CD4-positive, alpha-beta T cell treated with Interleukin-6 for 4 hours (primary cell): ENCODE measurements around the gene SYT17.

ENCODE experiments used
- DNase-seq: peaks from one replicate; pipeline ENCODE4 v3.0.0-alpha.2; 2020; ENCODE audit warnings: mixed read lengths

Gene SYT17

GRCh38 chr16:19167710-19168370 is at the start of gene SYT17:
Gene SYT17, plus strand, starts transcription at chr16:19168240. Its CDS starts 407 bp downstream, at chr16:19168647.
- peak; percentile 2 for DNase-seq

- DNase-seq = no peak
These were observed 49.1 kb upstream of the SYT17 start for GRCh38 chr16:19118938-19119431.

- no peak for DNase-seq
These were observed 48.5 kb upstream of the SYT17 start for GRCh38 chr16:19119564-19119963.

DNA sequence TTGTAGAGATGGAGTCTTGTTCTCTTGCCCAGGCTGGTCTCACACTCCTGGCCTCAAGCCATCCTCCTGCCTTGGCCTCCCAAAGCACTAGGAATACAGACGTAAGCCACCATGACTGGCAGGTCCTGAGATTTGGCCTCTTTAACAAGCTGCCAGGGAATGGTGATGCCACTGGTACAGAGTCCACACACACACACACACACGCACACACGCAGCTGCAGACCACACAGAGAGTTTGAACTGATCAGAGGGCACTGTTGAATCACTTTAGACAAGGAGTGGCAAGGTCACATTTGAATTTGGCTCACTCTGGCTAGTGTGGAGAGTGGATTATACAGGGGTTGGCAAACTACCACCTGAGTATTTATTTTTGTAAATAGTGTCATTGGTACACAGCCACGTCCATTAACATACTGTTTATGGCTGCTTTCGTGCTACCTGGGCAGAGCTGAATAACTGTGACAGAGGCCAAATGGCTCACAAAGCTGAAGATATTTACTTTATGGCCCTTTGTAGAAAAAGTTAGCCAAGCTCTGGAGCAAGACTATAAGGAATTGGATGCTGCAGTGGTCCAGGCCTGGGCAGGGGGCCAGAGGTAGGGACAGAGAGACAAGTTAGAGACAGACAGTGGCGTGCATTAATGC is 44.4 kb upstream of the SYT17 start:
- no peak for DNase-seq

- DNase-seq = no peak
These were observed 41.7 kb upstream of the SYT17 start for GRCh38 chr16:19126300-19126699.

GRCh38 chr16:19127205-19127604 is 40.8 kb upstream of the SYT17 start:
- DNase-seq = no peak

- DNase-seq = no peak
These were observed 40.3 kb upstream of the SYT17 start for GRCh38 chr16:19127674-19128131.

DNA sequence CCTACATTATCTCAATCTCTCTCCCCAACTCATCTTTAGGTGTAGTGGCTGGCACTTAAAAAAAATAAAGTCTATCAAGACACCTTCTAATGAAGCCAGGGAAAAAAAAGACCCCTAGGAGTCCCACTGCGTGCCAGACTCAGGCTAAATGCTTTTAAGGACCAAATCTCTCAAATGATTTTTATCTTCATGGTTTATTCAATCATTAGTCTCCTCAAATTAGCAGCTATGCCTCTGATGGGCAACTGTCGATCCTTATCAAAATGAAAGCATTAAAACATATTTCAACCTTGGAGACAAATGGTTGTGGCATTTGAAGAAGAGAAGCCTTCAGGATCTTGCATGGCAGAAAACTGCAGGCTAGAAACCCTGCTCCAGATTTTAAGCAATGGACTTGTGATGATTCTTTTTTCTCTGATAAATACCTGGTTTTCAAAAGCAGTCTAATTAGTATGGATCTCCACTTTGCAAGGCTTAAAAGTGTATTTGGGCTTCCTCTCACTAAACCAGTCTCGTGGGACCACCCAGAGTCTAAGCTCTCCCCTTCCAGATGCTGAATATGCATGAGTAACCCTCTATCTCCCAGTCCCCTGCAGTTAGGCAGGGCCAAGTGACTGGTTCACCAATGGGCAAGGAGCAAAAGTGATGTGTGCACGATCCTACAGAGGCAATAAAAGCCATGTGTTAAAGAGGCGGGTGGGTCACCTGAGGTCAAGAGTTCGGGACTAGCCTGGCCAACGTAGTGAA is 39.4 kb upstream of the SYT17 start:
- no peak for DNase-seq

GRCh38 chr16:19130385-19130784 is 37.7 kb upstream of the SYT17 start:
- DNase-seq = no peak

DNA sequence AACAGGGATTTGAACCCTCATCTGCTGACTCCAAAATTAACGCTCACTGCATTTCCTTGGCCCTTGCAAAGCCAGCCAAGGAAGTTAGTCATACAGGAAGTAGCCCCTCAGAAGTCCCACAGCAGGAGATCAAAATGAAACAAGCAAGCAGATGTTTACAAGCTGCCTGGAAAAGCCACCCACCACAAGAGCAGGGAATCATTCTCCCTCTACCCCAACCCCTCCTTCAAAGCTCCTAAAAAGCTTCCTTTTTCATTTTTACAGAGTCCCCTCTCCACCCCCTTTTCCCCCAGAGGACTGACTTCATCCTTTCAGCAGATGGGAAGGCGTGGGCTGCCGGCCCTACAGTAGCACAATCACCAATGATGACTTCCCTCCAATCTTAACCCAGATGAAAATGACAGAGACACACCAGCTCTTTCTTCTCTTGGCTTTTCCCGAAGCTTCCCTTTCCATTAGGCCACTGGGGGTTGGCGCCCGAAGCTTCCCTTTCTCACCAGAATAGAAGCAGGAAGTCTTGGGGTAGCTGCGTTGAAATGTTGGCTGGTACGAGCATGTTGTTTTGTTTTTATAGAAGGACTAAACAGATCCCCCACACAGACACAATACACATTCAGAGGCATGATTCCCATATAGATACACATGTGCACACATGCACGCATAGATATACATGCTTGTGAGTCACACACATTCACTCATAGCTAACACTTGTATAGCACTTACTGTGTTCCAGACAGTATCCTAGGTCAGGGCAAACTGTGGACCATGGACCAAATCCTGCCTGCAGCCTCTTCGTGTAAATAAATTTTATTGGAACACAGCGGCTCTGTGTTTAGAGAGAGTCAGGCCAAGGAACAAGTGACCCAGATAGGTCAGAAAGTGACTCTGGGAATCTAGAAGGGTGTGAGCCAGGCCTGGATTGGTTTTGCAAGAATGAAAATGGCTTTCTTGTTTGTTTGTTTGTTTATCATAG is 36.9 kb upstream of the SYT17 start:
- no peak for DNase-seq

DNA sequence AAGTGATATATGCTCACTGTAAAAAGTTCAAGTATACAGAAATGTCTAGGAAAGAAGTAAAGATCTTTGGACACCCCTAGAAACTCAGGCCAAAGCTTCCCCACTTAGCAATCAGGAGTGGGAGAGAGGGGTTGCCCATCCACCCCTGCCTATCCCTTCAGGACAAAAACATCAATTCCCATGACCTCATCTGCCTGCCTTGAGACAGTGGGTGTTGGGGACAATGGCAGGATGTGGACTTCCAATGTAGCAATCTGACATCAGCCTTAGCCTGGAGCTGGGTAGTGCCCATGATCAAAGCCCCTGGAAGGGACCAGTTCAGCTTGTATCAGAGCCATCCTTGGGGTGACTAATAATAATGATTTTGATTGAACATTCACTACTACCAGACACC is 36.2 kb upstream of the SYT17 start:
- DNase-seq = no peak

DNA sequence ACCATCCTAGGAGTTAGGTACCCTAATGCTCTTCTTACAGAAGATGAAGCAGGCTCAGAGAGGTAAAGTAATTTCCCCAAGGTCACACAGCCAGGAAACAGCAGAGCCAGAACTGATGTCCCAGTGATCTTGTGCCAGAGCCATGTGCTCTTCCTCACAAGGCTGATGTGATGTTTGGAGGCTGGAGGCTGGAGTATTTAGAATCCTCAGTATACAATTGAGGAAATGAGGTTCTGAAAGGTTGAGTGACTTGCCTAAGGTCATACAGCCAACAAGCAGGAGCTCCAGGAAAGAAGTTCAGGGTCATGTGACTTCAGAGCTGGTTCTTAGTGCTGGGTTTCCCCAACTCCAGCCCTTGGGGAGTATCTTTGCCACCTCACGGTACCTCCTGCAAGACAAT is 35.8 kb upstream of the SYT17 start:
- no peak for DNase-seq

DNA sequence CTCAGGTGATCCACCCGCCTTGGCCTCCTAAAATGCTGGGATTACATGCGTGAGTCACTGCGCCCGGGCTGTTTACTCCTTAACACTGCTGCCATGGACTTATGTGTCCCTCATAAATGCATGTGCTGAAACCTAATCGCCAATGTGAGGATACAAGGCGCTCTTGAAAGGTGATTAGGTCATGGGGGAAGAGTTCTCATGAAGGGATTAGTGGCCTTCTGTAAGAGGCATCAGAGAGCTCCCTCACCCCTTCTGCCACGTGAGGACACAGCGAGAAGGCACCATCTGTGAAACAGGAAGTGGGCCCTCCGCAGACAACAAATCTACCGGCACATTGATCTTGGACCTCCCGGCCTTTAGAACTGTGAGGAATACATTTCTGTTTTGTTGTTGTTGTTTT is 35.1 kb upstream of the SYT17 start:
- DNase-seq = no peak

- DNase-seq = no peak
These were observed 34.4 kb upstream of the SYT17 start for GRCh38 chr16:19133600-19133999.

DNA sequence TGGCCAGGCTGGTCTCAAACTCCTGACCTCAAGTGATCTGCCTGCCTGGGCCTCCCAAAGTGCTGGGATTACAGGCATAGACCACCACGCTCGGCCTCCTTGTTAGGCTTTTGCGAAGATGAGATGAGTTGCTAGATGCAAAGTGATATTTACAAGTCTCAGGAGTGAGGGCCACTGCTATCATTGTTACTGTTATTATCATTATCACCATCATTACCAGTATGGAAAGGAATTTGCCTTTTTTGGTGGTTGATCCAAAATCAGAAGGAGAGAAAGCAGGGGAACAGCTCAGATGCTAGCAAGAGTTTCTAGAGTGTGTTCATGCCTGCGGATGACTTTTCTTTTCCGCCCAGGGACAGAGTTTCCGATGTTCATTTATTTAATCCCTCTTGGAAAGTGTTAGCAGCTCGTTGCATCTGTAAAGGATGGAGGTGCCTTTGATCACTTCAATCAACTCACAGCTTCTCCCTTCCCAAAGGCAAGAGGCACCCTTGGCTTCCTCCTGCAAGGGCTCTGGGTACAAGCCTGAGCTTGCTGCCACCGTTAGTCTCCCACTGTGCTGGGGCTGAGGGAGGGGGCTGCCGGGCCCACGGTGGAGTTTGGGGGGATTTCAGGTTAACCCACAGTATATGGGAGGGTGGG is 32.7 kb upstream of the SYT17 start:
- DNase-seq = no peak

DNA sequence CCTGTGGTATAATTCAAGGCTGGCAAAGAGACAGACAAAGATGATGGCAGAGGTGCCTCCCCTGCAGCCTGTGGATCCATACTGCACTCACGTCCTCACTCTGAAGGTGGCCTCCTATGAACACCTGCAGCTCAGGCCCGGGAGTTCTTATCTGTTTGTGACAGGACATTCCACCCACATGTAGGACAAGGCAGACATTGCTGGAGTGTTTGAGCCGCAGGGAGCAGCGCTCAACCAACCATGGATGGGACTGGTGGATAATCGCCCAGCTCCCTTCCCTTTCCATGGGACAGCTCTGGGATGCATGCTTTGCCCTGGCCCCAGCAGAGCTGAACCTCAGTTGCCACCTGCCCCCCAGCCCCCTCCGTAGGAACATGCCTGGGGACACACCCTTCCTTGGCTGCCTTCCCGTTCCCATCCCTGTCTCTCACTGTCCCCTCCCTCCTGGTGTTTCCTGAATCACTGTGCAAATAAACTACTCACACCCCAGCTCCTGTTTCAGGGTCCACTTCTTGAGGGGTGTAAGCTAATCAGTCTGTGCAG is 32.1 kb upstream of the SYT17 start:
- no peak for DNase-seq

DNA sequence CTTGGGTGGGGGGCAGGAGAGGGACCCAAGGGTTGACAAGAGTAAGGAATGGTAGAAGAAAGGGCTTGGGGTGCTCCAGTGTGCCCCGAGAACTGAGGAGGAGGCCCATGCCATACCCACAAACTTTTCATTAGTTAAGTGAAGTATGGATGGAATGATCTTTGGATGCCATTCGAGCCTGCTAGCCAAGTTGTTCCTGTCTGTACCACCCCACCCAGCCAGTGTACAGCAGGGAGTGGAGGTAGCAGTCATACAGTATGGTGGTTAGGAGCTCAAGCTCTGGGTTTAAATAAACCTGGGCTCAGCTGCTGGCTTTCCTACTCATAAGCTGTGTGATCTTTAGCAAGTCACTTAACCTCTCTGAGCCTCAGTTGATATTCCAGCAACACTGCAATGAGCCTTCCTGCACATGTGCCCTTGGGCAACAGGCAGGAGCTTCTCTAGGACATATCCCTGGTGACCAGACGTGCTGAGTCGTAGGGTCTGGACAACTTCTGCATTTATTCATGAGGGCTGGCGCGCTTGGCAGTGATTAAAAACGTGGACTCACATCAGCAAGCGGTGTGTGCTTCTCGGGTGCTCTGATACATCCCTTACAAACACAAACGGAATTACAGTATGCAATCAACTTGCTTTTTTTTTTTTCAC is 31.4 kb upstream of the SYT17 start:
- no peak for DNase-seq

GRCh38 chr16:19137201-19138128 is 30.6 kb upstream of the SYT17 start:
- DNase-seq = no peak

DNA sequence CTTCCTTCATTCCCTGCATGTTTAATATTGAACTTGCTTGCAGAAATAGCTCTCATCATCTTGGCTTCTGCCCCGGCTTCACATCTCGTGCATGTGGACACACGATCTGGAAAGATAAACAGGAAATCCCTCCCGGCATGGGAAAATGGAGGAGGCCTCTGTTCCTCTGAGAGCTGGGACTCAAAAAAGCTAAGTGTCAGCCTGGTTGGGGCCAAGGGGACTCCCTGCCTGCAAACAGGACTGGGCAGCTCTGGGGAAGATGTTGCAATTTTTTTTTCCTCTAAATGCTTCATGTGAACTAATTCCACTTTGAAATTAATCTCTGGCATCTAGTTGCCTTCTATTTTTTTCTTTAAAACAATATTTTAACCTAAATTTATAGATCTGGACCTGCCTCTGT is 29.4 kb upstream of the SYT17 start:
- DNase-seq = no peak
